Posterior vena cava (tissue), 2 donors: Measurements from ENCODE around the gene PHACTR1. TPM values are rescaled to one million over a fixed set of nuclear protein-coding genes. Genes with fewer than 3 reads are reported as not detected.

Source experiments
- DNase-seq: peaks from one replicate; pipeline ENCODE4 v3.0.0-alpha.2; 2020; ENCODE audit warnings: low spot score
- intact Hi-C, 2 donors: fragments of 100-400 bp; cut with DNase I; formaldehyde crosslinking; loops; one replicate each; pipeline versions ENCODE4 v1.14.1 to v1.14.2; 2022 to 2023
- total RNA-seq, 2 donors: library from RNA; stranded (reverse); fragmentation: NEBNext Ultra II Directional; extraction: Animal tissue kit (Norgen Biotek cat#: 25700); gene quantifications; one replicate each; pipeline ENCODE4 v1.2.1, GENCODE V29; 2021
- donor health status: DM: yes; HTN: yes; CAD: no.
- donor health status: DM: yes; HTN: yes; CAD: no.

PHACTR1 gene
- total RNA-seq, 2 donors from 2014 or later, result 6.6 to 9.0 TPM

GRCh38 chr6:12962987-12963386, 246.4 kb downstream of the PHACTR1 start:
- no peak for DNase-seq
- intact Hi-C loops, result no loop called here

GRCh38 chr6:12963567-12963966, 247.0 kb downstream of the PHACTR1 start:
- intact Hi-C loops, result no loop called here
- DNase-seq, result no peak

- DNase-seq, result no peak
- intact Hi-C loops, result no loop called here
Measured at GRCh38 chr6:12967686-12968085, 251.1 kb downstream of the PHACTR1 start.

GRCh38 chr6:12968290-12968689, 251.7 kb downstream of the PHACTR1 start:
- intact Hi-C loops, result no loop called here
- no peak for DNase-seq

- no peak for DNase-seq
- intact Hi-C loops, result no loop called here
Measured at GRCh38 chr6:12968839-12969558, 252.4 kb downstream of the PHACTR1 start.

GRCh38 chr6:12969966-12970365, 253.4 kb downstream of the PHACTR1 start:
- intact Hi-C loops, result no loop called here
- no peak for DNase-seq

- no peak for DNase-seq
- intact Hi-C loops, result no loop called here
Measured at GRCh38 chr6:12973386-12973785, 256.8 kb downstream of the PHACTR1 start.

- intact Hi-C loops, result no loop called here
Measured at GRCh38 chr6:12974551-12974950, 258.0 kb downstream of the PHACTR1 start.

GRCh38 chr6:12976366-12976765, 259.8 kb downstream of the PHACTR1 start:
- DNase-seq, result no peak
- intact Hi-C loops, result no loop called here

More at GRCh38 chr6:12974551-12974950, 258.0 kb downstream of the PHACTR1 start:
- DNase-seq, result no peak

- intact Hi-C loops, result no loop called here
- DNase-seq, result no peak
Measured at GRCh38 chr6:12977206-12977605, 260.6 kb downstream of the PHACTR1 start.

- DNase-seq, result no peak
- intact Hi-C loops, result no loop called here
Measured at GRCh38 chr6:12977806-12978205, 261.2 kb downstream of the PHACTR1 start.

- DNase-seq, result no peak
- intact Hi-C loops, result no loop called here
Measured at GRCh38 chr6:12980741-12981140, 264.2 kb downstream of the PHACTR1 start.

- intact Hi-C loops, result no loop called here
- no peak for DNase-seq
Measured at GRCh38 chr6:12984776-12985175, 268.2 kb downstream of the PHACTR1 start.

GRCh38 chr6:12987783-12988182, 271.2 kb downstream of the PHACTR1 start:
- DNase-seq, result no peak
- intact Hi-C loops, result no loop called here

- DNase-seq, result no peak
- intact Hi-C loops, result no loop called here
Measured at GRCh38 chr6:12990162-12990561, 273.6 kb downstream of the PHACTR1 start.

GRCh38 chr6:12991435-12991834, 274.9 kb downstream of the PHACTR1 start:
- intact Hi-C loops, result no loop called here
- DNase-seq, result no peak

- DNase-seq, result no peak
- intact Hi-C loops, result no loop called here
Measured at GRCh38 chr6:12992770-12993169, 276.2 kb downstream of the PHACTR1 start.

GRCh38 chr6:12993283-12993898, 276.8 kb downstream of the PHACTR1 start:
- intact Hi-C loops, result no loop called here
- no peak for DNase-seq

GRCh38 chr6:12995419-12995818, 278.9 kb downstream of the PHACTR1 start:
- DNase-seq, result no peak

GRCh38 chr6:13000537-13000936, 284.0 kb downstream of the PHACTR1 start:
- intact Hi-C loops, result no loop called here
- DNase-seq, result no peak

More at GRCh38 chr6:12995419-12995818, 278.9 kb downstream of the PHACTR1 start:
- intact Hi-C loops, result no loop called here

GRCh38 chr6:13001927-13002326, 285.4 kb downstream of the PHACTR1 start:
- intact Hi-C loops, result no loop called here
- no peak for DNase-seq
